Astrocyte of the cerebellum (primary cell): ENCODE data around the gene CD109.

Experiments used
- DNase-seq: peaks from one replicate; pipeline ENCODE4 v3.0.0-alpha.2; 2011; ENCODE audit warnings: low read depth
- H3K4me3 ChIP-seq: 2 replicates; pipeline ENCODE4 v1.5.1; 2011; ENCODE audit warnings: mild to moderate bottlenecking, low read depth, low read length, moderate library complexity
- in situ Hi-C: cut with HindIII; loops from 2 replicates; pipeline ENCODE4 v1.10.0; 2017; ENCODE audit warnings: low sequenced_read_pairs
- TF ChIP-seq, protein P1 (sequence below): IDR thresholded peaks from 2 replicates; pipeline ENCODE4 v1.5.1; 2012; ENCODE audit warnings: low read length, low read depth, moderate library complexity, mild to moderate bottlenecking; ENCODE audit errors: missing control alignments

CD109 gene

DNA sequence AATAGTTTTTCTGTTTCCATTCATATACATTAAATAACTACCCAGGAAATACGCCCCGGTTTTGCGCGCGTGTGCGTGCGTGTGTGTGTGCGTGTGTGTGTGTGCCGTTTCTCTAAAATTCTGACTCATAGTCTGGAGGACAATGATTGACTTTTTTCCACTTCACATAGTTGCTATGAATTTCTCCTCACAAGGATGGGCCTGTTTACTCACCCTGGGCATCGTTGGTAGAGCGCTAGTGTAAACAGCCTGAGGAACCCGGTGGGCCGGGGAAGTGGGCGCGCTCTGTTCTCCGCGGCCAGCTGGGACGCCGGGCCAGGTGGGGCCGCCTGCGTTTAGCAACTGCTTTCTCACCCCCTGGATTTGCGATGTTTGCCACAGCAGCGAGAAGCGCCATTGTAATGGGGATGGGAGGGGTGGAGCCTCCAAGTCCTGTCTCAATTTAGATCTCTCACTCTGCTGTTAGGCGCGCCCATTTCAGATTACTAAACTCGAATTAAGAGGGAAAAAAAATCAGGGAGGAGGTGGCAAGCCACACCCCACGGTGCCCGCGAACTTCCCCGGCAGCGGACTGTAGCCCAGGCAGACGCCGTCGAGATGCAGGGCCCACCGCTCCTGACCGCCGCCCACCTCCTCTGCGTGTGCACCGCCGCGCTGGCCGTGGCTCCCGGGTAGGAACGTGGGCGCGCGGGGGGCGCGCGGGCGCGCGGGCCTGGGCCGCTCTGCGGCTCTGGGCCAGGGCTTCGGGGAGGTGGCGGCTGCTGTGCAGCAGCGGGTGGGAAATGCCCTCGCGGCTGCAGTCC, at the start of gene CD109:
TSS of gene CD109 (plus strand) at position 585 of the 803 bp plus-strand sequence. CDS start at position 598, 13 bp downstream.
- H3K4me3 ChIP-seq: peak within 1 kb of the TSS; percentile 51
- in situ Hi-C loops: no loop called here
- TF ChIP-seq, protein P1, sequence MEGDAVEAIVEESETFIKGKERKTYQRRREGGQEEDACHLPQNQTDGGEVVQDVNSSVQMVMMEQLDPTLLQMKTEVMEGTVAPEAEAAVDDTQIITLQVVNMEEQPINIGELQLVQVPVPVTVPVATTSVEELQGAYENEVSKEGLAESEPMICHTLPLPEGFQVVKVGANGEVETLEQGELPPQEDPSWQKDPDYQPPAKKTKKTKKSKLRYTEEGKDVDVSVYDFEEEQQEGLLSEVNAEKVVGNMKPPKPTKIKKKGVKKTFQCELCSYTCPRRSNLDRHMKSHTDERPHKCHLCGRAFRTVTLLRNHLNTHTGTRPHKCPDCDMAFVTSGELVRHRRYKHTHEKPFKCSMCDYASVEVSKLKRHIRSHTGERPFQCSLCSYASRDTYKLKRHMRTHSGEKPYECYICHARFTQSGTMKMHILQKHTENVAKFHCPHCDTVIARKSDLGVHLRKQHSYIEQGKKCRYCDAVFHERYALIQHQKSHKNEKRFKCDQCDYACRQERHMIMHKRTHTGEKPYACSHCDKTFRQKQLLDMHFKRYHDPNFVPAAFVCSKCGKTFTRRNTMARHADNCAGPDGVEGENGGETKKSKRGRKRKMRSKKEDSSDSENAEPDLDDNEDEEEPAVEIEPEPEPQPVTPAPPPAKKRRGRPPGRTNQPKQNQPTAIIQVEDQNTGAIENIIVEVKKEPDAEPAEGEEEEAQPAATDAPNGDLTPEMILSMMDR: no peak
- peak; percentile 38 for DNase-seq

DNA sequence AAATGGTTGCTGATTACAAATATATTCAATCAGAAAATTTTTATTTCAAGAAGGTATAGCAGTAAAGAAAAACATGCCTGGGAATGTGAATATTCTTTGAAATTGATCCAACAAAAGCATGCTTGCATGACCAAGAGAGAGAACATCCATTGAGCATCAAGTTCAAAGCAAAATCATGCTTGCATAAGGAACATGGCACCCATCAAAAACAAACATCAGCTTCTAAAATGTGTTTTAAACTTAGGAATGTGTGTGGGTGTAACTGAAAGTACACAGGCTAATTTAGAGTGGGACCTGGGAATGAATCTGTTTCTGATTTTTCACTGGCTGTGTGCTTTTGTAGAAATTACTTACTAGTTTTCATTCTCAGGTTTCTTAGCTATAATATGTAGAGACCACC, 47.8 kb upstream of the CD109 start:
- H3K4me3 ChIP-seq: no peak overlapping the region
- in situ Hi-C loops: no loop called here
- TF ChIP-seq, protein P1: no peak
- no peak for DNase-seq

DNA sequence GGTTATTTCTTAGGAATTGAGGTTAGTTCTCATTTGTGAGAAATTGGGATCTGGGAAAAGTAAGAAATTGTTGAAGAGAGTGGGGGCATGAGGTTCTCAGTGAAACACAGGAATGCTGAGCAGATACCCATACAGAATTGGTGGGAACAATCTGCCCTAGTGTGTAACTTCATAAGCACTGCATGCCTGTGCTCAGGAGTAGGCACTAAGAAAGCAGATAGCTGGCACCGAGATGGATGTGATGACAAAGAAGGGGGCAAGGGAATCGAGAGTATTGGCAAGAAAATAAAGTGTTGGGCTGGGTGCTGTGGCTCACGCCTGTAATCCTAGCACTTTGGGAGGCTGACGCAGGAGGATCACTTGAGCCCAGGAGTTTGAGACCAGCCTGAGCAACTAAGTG, 46.2 kb upstream of the CD109 start:
- H3K4me3 ChIP-seq: no peak overlapping the region
- no peak for DNase-seq
- in situ Hi-C loops: no loop called here
- TF ChIP-seq, protein P1: no peak

DNA sequence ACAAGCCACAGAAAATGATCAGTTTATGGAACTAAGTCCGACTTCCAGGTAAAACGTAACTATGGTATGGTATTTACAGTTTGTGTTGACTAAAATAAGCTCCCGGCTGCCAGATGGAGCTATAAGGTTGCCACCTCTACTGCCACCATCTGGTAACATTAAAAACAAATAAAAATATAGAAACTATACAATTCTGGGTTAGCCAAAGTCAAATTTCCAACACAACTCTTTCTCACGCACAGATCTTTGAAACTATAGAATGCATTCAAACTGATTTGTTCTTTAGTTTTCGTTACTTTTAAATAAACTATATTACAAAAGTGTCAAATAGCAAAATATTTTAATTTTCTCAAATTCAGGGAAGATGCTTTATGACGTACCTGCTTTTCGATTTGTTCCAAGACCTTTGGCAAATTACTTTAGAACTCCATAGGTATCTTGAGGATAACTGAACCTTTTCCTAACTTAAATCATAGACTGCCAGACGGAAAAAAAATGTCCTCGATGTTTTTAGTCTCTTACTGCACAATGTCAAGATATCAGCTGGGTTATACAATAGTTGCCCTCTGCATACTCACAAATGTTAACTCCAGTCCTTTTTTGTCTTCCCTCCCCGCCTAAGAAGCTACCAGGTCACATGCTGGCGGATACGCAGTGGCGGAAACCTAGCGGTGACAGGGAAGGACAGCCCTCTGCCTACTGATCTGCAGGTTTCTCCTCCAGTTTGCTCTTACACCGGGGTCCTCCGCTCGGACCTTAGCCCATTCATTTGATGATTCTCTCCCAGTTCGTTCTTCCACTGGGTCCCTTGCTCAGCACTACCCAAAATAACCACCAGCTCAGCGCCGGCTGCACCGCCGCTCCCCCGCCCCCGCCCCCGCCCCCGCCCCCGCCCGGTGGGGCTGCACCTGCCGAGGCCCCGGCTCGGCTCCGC, 43.1 kb upstream of the CD109 start:
- peak overlapping the region; percentile 96 for H3K4me3 ChIP-seq
- in situ Hi-C loops: no loop called here
- peak; percentile 6 for DNase-seq
- TF ChIP-seq, protein P1: peak; percentile 38

DNA sequence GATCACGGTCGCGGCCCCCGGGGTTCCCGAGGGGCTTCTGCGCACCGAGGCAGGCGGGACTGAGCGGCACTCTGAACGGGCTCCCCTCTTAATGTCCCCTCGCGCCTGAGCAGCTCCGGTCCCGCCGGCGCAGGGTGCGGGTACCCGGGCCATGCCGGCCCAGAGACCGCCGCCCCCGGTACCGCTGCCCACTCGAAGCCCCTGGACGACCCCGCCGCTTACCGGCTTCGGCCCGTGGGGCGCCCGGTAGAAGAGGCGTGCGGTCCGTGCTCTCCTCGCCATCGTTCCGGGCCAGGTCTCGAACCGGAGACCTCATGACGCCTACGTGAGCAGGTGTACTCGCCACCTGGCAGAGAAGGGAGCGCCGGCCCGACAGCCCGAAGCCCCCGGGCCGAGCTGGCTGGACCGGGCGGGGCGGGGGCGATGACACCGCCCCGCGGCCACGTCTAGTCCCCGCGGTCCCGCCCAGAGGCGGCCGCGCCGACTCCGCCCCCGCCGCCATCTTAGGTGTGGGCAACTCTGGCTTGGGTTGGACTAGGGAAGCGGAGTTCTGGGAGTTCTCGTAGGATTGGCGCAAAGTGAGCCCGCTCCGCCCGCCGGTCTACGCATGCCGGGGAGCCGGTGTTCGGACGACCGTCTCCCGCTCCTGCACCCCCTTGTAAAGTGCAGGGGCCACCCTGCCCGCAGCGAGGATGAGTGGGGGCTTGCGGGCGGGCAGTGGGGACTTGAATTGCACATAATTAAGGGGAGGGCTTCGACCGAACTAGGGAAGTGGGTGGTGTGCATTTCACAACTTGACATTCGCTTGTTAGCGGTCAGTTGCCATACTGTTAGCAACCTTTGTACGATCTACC, 42.2 kb upstream of the CD109 start, which contains the start of gene SLC17A5:
TSS of gene SLC17A5 (minus strand) at position 422 of the 854 bp plus-strand sequence. CDS start at position 316, 106 bp downstream.
- in situ Hi-C loops: no loop called here
- TF ChIP-seq, protein P1: no peak
- H3K4me3 ChIP-seq: peak within 1 kb of the TSS; percentile 96
- DNase-seq: peak; percentile 75
